ENCODE measurements around the gene RPL6. TPM values are rescaled to one million over a fixed set of nuclear protein-coding genes. Genes with fewer than 3 reads are reported as not detected.

The RPL6 gene
- total and polyA plus RNA-seq, 2 experiments from 2014 or later: 1,413 to 1,715 TPM

DNA sequence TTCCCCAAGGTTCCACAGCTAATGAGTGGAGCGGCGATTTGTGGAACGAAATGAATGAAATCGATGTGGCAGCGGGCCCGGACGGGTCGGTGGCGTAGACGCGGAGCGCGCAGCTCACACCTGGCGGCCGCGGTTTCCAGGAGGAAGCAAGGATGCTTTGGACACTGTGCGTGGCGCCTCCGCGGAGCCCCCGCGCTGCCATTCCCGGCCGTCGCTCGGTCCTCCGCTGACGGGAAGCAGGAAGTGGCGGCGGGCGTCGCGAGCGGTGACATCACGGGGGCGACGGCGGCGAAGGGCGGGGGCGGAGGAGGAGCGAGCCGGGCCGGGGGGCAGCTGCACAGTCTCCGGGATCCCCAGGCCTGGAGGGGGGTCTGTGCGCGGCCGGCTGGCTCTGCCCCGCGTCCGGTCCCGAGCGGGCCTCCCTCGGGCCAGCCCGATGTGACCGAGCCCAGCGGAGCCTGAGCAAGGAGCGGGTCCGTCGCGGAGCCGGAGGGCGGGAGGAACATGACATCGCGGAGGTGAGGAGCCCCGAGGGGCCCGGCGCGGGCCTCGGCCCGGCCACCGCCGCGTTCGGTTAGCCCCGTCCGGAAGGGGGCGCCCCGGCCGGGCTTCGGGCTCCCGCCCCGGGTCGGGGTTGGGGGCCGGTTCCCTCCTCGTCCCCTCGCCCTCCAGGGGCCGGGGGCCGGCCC, 9.3 kb upstream of the RPL6 start, which contains the start of gene PTPN11:
TSS of gene PTPN11 (plus strand) at position 340 of the 689 bp plus-strand sequence. CDS start at position 505, 165 bp downstream.
- peaks cover 4% of the 10 kb centered on the region; the same call in 1 of the 3 replicates for H3K36me3 Mint-ChIP-seq (ENCODE audit: low read depth)
- no peaks in the 10 kb centered on the region for H3K27me3 ChIP-seq (ENCODE audit: insufficient read depth)
- peak within 1 kb of the TSS; percentile 98 for H3K27ac Mint-ChIP-seq
- H3K4me1 Mint-ChIP-seq: peaks cover 5% of the 10 kb centered on the region
- H3K79me2 ChIP-seq (replicated peaks; ENCODE audit: insufficient read depth): peaks cover 55% of the 10 kb centered on the region
- DNase-seq (ENCODE audit: low spot score) (peak; percentile 88), ATAC-seq (peak; percentile 83)
- H3K27me3 Mint-ChIP-seq (ENCODE audit: insufficient read depth, low read depth, poor library complexity): peaks cover 16% of the 10 kb centered on the region
- peaks cover 16% of the 10 kb centered on the region; the same call in 1 of the 2 replicates for H3K4me1 ChIP-seq (ENCODE audit: insufficient read depth)
- H3F3A ChIP-seq (replicated peaks; ENCODE audit: low read depth): peaks cover 17% of the 10 kb centered on the region; the same call in 1 of the 2 replicates
- peak within 1 kb of the TSS; percentile 97 for H3K4me3 Mint-ChIP-seq
- peak within 1 kb of the TSS; percentile 100 for H3K4me3 ChIP-seq
- peaks cover 22% of the 10 kb centered on the region for H4K20me1 ChIP-seq (replicated peaks; ENCODE audit: insufficient read depth)
- H3K4me2 ChIP-seq: peak within 1 kb of the TSS; percentile 93
- TF ChIP-seq NANOG (IDR thresholded peaks at IDR 0.05; ENCODE audit: borderline replicate concordance): no peak
- TF ChIP-seq, protein P1, sequence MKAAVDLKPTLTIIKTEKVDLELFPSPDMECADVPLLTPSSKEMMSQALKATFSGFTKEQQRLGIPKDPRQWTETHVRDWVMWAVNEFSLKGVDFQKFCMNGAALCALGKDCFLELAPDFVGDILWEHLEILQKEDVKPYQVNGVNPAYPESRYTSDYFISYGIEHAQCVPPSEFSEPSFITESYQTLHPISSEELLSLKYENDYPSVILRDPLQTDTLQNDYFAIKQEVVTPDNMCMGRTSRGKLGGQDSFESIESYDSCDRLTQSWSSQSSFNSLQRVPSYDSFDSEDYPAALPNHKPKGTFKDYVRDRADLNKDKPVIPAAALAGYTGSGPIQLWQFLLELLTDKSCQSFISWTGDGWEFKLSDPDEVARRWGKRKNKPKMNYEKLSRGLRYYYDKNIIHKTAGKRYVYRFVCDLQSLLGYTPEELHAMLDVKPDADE (IDR thresholded peaks at IDR 0.05): peak; percentile 87
- TF ChIP-seq ZNF331 (CRISPR knock-in tag; IDR thresholded peaks at IDR 0.05; ENCODE audit: low read depth): no peak
- TF ChIP-seq REST (IDR thresholded peaks at IDR 0.05; ENCODE audit: unreplicated experiment): no peak
- TF ChIP-seq, protein P2, sequence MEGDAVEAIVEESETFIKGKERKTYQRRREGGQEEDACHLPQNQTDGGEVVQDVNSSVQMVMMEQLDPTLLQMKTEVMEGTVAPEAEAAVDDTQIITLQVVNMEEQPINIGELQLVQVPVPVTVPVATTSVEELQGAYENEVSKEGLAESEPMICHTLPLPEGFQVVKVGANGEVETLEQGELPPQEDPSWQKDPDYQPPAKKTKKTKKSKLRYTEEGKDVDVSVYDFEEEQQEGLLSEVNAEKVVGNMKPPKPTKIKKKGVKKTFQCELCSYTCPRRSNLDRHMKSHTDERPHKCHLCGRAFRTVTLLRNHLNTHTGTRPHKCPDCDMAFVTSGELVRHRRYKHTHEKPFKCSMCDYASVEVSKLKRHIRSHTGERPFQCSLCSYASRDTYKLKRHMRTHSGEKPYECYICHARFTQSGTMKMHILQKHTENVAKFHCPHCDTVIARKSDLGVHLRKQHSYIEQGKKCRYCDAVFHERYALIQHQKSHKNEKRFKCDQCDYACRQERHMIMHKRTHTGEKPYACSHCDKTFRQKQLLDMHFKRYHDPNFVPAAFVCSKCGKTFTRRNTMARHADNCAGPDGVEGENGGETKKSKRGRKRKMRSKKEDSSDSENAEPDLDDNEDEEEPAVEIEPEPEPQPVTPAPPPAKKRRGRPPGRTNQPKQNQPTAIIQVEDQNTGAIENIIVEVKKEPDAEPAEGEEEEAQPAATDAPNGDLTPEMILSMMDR (conservative IDR thresholded peaks at IDR 0.05; ENCODE audit: low read depth in 2 of 2): peak; percentile 56 to 62
- TF ChIP-seq CREB1 (CRISPR knock-in tag; IDR thresholded peaks at IDR 0.05; ENCODE audit: low read depth): peak; percentile 99
- no peak for TF ChIP-seq EZH2phosphoT487 (IDR thresholded peaks at IDR 0.05; ENCODE audit: unreplicated experiment)
- peak; percentile 96 for TF ChIP-seq POLR2AphosphoS5 (IDR thresholded peaks at IDR 0.05; ENCODE audit: low read depth)
- no peak for TF ChIP-seq EZH2 (IDR thresholded peaks at IDR 0.05; ENCODE audit: low read depth, unreplicated experiment)
- H3K9me2 ChIP-seq (ENCODE audit: insufficient read depth): no peaks in the 10 kb centered on the region
- no peaks in the 10 kb centered on the region; the same call in 1 of the 3 replicates for H3K9me3 Mint-ChIP-seq
- H3K27ac ChIP-seq (ENCODE audit: low read depth): peak within 1 kb of the TSS; percentile 99
- peak within 1 kb of the TSS; percentile 97 for H2AFZ ChIP-seq
- H3K36me3 ChIP-seq (ENCODE audit: insufficient read depth): no peaks in the 10 kb centered on the region

Measured in GM23338 (cell line).